DND-41 (cell line): ENCODE data around the gene DACH1.

Experiments used
- CTCF ChIP-seq: IDR thresholded peaks from 2 replicates; pipeline ENCODE4 v1.5.1; 2012; ENCODE audit warnings: borderline replicate concordance, low read length, moderate library complexity, mild to moderate bottlenecking; ENCODE audit not compliant: poor library complexity, severe bottlenecking; ENCODE audit errors: extremely low read depth
- EZH2 ChIP-seq: IDR thresholded peaks from 3 replicates; pipeline ENCODE4 v1.6.1; 2012; ENCODE audit warnings: borderline replicate concordance, low read depth, mild to moderate bottlenecking, moderate library complexity, low read length, inconsistent platforms; ENCODE audit not compliant: severe bottlenecking

- no peak for TF ChIP-seq CTCF
- no peak for TF ChIP-seq EZH2
These were observed 405.1 kb downstream of the DACH1 start for GRCh38 chr13:71461892-71462291.
